OCI-M2 (cell line): ENCODE data around the gene FOXN4.

Source experiments
- DNase-seq: peaks from one replicate; lab custom pipeline; 2025; ENCODE audit not compliant: unreplicated experiment; lab: John Stamatoyannopoulos, UW

Gene FOXN4

GRCh38 chr12:109281452-109281851 lies 27.6 kb downstream of the FOXN4 start:
- DNase-seq = no peak

- no peak for DNase-seq
Observed at GRCh38 chr12:109279525-109279924, 29.6 kb downstream of the FOXN4 start.

GRCh38 chr12:109278912-109279311 lies 30.2 kb downstream of the FOXN4 start:
- DNase-seq = no peak

GRCh38 chr12:109277899-109278762 lies 31.0 kb downstream of the FOXN4 start:
- no peak for DNase-seq

- DNase-seq = no peak
Observed at GRCh38 chr12:109277255-109277898, 31.7 kb downstream of the FOXN4 start.

- DNase-seq = no peak
Observed at GRCh38 chr12:109276160-109276559, 32.9 kb downstream of the FOXN4 start.

GRCh38 chr12:109275173-109275572 lies 33.9 kb downstream of the FOXN4 start:
- no peak for DNase-seq

- no peak for DNase-seq
Observed at GRCh38 chr12:109274381-109274780, 34.7 kb downstream of the FOXN4 start.

GRCh38 chr12:109273354-109273753 lies 35.7 kb downstream of the FOXN4 start:
- no peak for DNase-seq

GRCh38 chr12:109271418-109271817 lies 37.7 kb downstream of the FOXN4 start:
- no peak for DNase-seq

- DNase-seq = no peak
Observed at GRCh38 chr12:109270494-109270893, 38.6 kb downstream of the FOXN4 start.

GRCh38 chr12:109269428-109269827 lies 39.7 kb downstream of the FOXN4 start:
- no peak for DNase-seq

GRCh38 chr12:109268896-109269295 lies 40.2 kb downstream of the FOXN4 start:
- DNase-seq = no peak

- DNase-seq = no peak
Observed at GRCh38 chr12:109267361-109267760, 41.7 kb downstream of the FOXN4 start.

- DNase-seq = no peak
Observed at GRCh38 chr12:109266106-109266879, 42.8 kb downstream of the FOXN4 start.

GRCh38 chr12:109264943-109265650 lies 44.0 kb downstream of the FOXN4 start:
- no peak for DNase-seq

GRCh38 chr12:109264095-109264942 lies 44.8 kb downstream of the FOXN4 start:
- DNase-seq = peak; percentile 16

GRCh38 chr12:109263439-109263838 lies 45.6 kb downstream of the FOXN4 start:
- DNase-seq = no peak

- no peak for DNase-seq
Observed at GRCh38 chr12:109261939-109262338, 47.1 kb downstream of the FOXN4 start.

GRCh38 chr12:109261087-109261486 lies 48.0 kb downstream of the FOXN4 start:
- no peak for DNase-seq
